Caki2 (cell line): ENCODE measurements around the gene TMEM108. TPM values are rescaled to one million over a fixed set of nuclear protein-coding genes. Genes with fewer than 3 reads are reported as not detected.

Source experiments
- DNase-seq: peaks from one replicate; pipeline ENCODE4 v3.0.0-alpha.2; 2015; ENCODE audit warnings: low read depth
- in situ Hi-C: cut with HindIII; loops from 2 replicates; pipeline ENCODE4 v1.10.0; 2016; ENCODE audit warnings: low sequenced_read_pairs, low pct_unique_long_range_greater_than_20kb, mixed read lengths
- total RNA-seq: library from RNA; depleted of rRNA; stranded (reverse); fragments of >200 nt; shearing (Covaris generic); gene quantifications from 2 replicates; pipeline ENCODE4 v1.2.3, GENCODE V29; 2014; ENCODE audit warnings: low replicate concordance

TMEM108 gene
- total RNA-seq, 1 experiment from 2014 or later: not detected

DNA sequence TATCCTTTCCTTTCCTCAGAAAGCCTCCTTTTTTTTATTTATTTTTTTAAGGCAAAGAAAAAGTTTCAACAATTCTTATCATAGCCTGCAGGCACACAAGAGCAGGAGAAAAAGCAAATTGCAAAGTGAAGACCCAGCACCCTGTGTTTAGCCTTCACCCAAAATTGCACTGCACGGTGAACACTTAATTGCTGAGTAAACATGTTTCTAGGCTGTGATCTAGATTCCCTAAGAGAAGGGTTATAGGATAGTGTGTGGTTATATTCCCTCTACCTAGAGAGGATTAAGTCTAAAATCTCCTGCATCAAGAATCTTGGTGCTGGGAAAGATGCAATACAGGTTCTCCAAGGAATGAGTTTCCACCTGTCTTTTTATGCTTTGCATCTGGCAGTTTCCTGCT lies 291.4 kb downstream of the TMEM108 start:
- DNase-seq: no peak
- in situ Hi-C loops: no loop called here

DNA sequence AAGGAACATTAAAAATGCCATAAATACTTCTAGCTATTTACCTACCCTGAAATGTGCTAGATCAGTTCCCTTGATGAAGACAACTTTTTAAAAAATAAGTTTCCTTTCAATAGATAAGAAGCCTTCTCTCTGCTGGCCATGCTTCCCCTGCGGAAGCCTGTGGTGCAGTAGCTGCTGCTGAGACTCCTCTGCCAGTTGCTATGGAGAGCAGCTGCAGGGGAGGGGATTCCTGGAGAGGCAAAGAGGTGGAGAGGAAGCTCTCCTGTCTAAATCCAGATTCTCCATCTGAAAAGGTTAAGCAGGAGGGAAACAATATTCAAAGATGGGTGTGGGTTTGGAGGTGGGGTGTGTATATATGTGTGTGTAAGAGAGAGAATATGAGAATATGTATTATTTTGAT lies 291.9 kb downstream of the TMEM108 start:
- DNase-seq: no peak
- in situ Hi-C loops: no loop called here

DNA sequence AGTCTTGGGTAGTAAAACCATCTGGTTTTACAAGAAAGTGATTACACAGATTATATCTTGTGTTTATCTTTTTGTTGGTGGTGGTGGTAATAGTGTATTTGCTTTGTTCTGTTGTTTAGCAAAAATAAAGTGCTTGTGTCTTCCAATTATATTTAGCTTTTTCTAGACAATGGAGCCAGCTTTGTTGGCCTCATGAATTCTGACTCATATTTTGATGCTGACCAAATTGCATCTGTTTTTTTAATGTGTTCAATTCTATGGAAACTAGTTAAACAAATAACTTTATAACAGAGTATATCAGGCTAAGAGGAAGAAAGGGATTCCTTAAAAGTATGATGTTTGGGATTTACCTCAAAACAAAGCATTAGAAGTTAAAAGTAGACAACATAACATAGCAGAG lies 292.3 kb downstream of the TMEM108 start:
- DNase-seq: no peak
- in situ Hi-C loops: no loop called here

DNA sequence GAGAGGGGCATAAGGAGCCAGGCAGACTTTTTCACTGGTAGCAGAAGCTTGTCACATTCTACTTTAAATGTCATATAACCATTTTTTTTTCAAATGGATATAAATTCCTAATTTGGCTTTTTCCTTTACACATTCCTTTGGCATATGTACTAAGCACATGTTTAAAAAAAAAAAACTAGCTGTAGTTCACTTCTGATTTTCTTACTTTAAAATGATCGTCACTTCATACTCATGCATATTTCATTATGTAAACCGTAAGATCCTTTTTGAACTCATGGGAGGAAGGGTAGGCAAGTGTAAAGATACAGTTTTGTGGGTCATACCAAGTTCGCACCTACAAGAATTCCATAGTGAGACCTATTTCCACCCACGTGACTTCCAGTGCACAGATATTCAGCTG lies 316.5 kb downstream of the TMEM108 start:
- in situ Hi-C loops: no loop called here
- DNase-seq: no peak

DNA sequence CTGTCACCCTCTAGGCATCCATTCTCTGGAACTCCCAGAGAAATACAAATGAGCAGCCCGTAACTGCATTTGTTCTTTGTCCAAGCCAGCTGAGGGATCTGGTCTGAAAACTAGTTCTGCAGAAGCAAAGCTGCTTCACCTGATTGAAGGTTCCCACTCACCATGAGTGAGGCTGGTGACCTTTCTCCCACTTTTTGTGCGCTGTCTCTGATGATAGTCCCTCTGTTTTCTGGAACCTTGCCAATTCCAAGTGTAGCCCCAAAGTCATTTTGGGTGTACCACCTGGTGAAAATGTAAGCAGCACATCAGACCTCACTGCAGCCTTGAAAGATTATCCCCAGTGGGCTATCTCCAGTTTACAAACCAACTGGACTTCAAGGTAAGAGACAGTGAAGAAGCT lies 322.3 kb downstream of the TMEM108 start:
- in situ Hi-C loops: no loop called here
- DNase-seq: no peak

DNA sequence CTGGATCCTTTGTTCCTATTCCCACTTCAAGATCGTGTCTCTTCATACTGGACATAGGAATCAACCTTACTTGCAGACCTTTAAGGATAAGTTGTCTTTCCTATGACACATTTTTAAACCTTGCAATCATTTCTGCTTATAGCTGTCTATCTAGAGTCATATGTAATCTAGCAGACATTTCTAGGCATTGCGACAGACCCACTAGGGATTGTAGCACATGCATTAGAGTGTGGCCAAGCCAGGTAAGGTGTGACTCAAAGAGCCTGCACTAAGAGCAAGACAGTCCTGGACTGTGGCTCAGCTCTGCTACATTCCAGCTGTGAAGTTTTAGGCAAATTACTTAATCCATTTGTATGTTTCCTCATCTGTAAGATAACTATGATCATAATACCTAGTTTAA lies 322.8 kb downstream of the TMEM108 start:
- in situ Hi-C loops: no loop called here
- no peak for DNase-seq

DNA sequence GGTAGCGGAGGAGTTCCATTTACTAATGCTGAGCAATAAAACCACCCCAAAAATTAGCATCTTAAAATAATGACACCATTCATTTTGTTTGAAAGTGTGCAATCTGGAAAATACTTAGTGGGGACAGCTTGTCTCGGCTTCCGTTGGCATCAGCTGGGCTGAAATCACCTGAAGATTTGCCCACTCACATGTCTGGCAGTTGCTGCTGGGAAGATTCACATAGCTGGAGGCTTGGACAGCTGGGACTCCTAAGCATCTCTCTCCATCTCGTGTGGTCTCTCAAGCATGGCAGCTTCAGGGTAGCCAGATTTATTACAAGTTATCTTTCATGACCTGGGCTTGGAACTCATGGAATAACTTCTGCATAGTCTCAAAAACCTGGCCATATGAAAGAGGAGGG lies 323.2 kb downstream of the TMEM108 start:
- no peak for DNase-seq
- in situ Hi-C loops: no loop called here

DNA sequence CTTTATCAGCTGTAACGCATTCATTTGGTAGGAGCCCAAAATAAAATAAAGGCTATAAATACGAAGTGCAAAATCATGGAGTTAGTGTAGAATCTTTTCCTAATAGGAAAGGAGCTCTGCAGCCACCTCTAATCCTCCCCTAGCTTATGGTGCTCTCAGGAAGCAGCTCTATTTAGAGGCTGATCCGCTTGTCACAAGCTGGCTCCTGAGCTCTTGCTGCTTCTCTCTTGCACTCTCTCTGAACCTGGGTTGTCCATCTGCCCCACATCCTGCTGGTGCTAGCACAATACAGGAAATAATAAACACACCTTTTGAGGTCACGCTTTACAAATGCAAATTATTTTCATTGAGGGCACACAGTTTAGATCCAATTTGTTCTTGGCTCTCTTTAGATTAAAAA lies 324.3 kb downstream of the TMEM108 start:
- in situ Hi-C loops: no loop called here

DNA sequence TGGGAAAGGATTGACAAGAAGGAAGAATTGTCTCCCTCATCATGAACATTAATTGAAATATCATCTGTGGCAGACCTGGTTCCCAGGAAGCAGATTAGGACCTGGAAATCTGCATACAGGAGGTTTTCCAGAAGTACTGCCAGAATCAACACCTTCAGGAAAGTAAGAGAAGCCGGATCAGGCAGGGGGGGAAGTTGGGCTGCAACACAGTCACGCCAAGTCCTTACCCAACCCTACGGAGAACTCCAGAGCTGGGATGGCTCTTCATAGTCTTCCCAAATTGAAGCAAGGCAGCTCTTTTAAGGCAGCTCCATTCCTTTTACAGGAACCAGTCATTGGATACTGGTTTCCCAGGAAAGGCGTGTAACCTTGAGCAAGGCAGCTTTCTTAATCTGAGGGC lies 326.5 kb downstream of the TMEM108 start:
- no peak for DNase-seq
- in situ Hi-C loops: no loop called here

More for the DNA sequence above, 324.3 kb downstream of the TMEM108 start:
- no peak for DNase-seq

DNA sequence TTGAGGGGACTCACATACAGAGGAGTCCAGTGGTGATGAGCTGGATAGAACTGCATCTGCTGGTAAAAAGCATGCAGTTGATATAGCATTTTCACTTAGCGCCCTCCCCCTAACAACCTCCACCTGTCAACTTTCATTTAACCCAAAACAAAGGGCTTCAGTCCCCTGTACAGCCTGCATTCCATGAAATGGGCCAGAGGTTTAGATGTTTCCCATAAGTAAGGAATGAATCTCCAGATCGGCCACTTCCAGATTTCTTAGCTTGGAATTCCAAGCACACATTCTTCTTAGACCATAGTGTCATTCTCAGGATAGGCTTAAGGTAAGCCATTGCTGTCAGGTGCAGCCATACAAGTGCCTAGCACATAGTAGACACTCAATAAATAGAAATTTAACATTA lies 328.7 kb downstream of the TMEM108 start:
- no peak for DNase-seq
- in situ Hi-C loops: no loop called here

DNA sequence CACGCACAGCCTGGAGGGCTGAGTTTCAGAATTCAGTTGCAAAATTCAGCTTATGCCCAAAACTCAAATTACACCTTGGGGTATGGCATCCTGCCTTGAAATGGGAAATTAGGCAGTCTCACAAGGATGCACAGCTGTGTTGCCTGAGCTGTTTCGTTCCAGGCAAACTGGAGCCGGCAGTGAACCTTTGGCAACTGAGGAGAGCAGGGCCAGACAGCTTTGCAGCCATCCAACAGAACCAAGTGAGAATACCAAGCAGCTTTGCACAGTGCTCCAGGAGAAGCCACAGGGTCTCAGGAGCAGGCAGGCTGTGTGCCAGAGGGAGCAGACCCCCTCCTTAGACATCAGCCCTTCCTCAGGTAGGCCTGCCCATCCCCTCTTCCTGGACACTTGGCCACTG lies 329.2 kb downstream of the TMEM108 start:
- DNase-seq: no peak
- in situ Hi-C loops: no loop called here

DNA sequence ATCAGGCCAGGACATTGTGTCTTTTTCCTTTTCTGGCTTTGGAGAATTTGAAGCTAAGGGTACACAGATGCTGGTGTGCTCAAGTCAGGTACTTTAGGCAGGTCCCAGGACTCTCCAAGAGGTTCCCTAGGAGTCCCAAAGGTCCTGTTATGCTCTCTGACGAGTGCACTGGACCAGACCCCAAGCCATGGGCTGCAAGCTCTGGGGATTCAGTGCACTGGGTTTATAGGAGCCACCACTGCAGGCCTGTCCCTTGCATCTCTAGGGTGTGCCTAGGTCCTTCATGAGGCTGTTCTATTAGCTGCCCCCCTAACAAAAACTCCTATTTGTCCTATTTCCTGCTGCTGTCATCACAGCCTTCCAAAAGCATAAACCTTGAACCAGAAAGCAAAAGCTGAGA lies 329.8 kb downstream of the TMEM108 start:
- in situ Hi-C loops: no loop called here
- DNase-seq: no peak

DNA sequence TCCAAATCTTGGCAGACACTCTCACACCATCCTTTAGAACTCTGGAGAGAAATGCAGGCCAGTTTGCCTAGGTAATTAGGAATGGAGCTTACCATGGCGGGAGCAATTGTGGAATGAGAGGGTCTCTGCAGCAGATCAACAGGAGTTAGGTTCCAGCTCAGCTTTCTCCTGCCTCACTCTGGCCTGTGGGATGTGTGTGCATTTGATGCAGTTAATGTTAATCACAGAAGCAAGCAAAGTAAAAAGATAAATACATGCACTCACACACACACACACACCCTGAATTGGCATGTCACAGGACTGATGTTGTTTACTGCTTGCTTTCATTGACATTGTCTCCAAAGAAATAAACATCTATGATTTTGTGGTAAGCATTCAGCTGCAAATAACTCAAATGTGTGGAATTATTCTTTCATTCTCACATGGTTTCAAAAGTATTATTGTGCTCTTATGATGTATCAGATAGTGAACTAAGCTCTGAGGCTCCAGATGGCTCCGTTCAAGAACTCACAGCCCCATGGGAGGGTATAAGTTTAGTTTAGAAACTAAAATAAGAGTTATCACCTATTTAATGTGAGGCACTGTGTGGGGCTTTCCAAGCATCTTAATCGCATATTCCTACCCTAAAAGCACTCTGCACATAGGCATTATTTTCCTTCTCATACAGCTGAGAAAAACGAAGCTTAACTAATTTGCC lies 330.3 kb downstream of the TMEM108 start:
- in situ Hi-C loops: no loop called here
- DNase-seq: no peak

DNA sequence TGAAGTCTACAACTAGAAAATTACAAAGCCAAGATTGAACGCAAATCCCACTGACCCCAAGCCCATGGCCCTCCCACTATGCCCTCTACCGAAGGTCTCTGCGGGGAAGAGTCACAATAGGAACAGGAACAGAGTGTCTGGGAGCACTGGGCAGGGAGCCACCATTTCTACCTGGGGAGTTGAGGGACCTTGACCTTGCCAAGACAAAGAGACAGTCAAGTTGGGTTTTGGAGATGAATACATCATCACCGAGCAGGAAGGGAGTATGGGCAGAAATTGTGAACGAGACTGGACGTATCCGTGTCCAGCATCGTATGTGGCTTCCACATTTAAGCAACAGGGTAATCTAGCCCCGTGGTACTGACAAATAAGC lies 330.9 kb downstream of the TMEM108 start:
- in situ Hi-C loops: no loop called here
- DNase-seq: no peak

DNA sequence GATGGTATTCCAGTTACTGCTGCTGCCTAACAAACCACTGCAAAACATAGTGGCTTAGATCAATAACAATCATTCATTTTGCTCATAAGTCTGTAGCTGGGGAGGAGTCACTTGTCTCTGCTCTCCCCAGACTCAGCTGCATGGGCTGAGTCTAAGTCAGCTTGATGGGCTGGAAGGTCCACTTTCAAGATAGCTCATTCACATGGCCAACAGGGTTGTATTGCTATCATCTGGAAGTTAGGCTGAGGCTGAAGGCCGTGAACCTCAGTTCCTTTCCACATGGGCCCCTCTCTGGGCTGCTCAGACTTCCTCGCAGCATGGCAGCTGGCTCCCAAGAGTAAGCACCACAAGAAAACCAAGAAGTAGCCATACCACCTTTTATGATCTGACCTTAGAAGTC lies 333.0 kb downstream of the TMEM108 start:
- in situ Hi-C loops: no loop called here
- DNase-seq: no peak

DNA sequence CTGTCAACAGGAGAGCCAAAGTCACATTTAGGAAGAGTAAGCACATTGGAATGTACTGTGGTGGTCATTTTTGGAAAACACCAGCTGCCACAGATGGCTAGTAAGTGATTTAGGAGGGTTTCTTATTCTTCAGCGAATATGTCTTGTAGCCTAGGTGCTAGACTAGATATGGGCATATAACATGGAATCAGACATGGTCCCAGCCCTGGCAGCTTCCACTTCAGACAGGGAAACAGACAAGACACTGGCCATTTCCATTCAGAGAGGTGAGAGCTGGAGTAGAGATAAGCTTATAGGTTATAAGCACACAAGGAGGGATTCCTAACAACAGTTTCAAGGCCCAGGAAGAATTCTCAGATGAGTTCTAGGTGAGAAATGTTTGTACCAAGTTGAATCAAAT lies 333.5 kb downstream of the TMEM108 start:
- no peak for DNase-seq
- in situ Hi-C loops: no loop called here

DNA sequence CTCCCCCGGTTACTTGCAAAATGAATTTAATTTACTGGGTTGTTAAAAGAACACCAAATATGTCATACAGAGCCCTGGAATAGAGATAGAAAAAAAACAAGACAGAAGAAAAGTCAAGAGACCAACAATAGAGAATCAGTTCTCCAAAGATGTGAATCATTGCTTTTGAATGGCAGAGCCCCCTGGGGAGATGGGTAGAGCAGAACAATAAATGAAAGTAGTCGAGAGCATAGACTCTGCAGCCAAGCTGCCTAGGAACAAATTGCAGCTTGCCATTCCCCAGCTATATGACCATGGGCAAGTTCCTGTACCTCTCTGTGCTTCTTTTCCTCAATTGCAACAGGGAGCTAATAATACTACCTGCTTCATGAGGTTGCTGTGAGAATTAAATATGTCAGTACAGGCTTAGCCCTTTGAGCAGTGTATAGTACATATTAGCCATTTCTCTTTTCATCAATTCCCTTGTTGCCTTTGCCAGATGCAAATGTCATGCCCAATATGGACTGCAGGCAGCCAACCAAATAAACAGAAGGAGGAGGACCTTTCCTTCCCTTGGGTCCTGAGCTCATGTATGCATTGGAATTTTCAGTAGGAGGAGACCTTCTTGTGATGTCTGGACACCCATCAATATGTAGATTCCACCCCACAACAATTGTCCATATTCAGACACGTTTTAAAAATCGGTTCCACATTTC lies 336.7 kb downstream of the TMEM108 start:
- in situ Hi-C loops: no loop called here
- DNase-seq: no peak

DNA sequence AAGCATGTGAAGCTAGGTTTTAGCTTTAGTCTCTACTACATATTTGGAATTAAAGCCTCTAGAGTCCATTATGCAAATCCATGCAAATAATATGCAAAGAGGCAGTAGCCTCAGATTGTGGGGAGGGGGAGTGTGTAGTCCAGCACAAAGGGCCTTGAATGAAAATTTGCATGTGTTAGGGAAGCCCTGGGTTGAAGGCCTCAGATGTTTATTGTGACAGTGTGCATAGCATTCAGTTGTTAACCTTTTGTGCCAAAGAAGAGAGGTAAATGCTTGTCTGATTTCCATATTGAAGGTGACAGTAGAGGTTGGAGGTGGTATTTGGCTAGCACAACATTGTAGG lies 337.2 kb downstream of the TMEM108 start:
- no peak for DNase-seq
- in situ Hi-C loops: no loop called here

DNA sequence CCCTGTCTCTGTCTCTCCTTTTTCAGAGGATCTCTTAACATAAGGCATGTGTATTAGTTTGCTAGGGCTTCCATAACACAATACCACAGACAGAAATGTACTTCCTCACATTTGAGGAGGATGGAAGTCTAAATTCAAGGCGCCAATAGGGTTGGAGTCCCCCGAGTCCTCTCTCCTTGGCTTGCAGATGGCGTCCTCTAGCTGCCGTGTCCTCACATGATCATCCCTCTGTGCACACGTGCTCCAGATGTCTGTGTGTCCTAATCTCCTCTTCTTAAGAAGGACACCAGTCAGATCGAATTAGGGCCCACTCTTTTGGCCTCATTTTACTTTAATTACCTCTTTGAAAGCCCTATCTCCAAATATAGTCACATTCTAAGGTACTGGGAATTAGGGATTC lies 338.6 kb downstream of the TMEM108 start:
- no peak for DNase-seq
- in situ Hi-C loops: no loop called here

DNA sequence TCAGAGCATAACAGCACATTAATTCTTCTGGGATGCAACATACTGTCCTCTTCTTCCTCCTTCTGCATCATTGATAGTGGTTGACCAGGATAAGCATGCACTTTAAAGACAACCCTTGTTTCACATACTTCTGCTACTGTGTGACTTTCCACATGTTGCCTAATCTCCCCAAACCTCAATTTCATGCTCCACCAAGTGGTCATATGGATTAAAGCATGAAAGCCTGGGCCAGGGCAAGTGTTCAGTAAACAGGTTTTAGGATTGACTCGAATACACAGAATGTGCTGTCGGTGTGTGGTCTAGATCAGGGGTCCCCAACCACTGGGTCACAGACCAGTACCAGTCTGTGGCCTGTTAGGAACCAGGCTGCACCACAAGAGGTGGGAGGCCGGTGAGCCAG lies 339.2 kb downstream of the TMEM108 start:
- in situ Hi-C loops: no loop called here
- DNase-seq: no peak
